Bone marrow (tissue), 2 donors: ENCODE data around the gene CTNNA3.

Source experiments
- DNase-seq, 2 donors: peaks; one replicate each; lab custom pipeline; 2025; lab: John Stamatoyannopoulos, UW

The CTNNA3 gene

GRCh38 chr10:66811211-66811610, 884.8 kb downstream of the CTNNA3 start:
- no peak for DNase-seq

- DNase-seq = no peak
Measured at GRCh38 chr10:66809402-66809801, 886.6 kb downstream of the CTNNA3 start.

DNA sequence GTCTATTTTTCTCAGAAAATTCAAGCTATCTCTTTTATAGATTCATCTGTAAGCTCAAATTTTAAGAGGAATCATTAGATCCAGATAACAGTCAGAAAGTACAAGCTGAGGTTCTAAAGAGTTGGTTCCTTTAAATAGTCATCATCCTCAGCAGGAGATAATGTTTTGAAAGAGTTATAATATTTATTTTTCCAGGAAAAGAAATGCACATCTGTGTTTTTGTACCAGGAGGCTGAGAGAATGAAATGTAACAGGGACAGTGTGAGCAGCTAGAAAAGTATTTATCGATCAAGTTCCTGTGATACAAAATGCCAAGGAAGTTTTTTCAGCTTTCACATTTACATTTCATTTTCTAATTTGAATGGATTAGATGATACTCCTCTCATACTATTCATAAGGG, 890.4 kb downstream of the CTNNA3 start:
- DNase-seq = no peak

DNA sequence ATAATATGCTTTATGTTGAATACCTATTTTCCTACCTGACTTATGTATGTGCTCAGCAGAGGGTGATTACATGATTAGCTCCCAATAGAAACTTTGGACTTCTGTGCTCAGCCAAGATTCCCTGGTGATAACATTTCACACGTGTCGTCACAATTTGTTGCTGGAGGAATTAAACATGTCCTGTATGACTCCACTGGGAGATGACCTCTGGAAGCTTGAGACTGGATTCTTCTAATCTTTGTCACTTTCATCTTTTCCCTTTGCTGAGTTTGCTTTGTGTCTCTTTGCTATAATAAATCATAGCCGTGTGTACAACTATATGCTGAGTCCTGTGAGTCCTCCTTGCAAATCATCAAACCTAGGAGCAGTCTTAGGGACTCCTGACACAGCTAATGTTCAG, 891.0 kb downstream of the CTNNA3 start:
- DNase-seq = no peak

GRCh38 chr10:66803174-66803573, 892.8 kb downstream of the CTNNA3 start:
- no peak for DNase-seq

DNA sequence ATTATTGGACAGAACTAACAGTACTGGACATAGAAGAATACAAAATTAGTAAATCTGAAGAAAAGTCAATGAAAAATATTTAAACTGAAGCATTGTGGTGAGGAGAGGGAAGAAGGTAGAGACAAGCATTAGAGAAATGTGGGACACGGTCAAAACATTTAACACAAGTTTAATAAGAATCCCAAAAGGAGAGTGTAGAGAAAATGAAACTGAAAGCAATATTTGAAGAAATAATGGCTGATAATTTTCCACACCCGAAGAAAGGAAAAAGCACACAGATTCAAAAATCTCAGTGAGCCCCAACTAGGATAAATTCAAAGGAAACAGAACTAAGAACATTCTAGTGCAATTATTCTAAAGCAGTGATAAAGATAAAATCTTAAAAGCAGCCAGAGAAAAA, 896.5 kb downstream of the CTNNA3 start:
- no peak for DNase-seq

DNA sequence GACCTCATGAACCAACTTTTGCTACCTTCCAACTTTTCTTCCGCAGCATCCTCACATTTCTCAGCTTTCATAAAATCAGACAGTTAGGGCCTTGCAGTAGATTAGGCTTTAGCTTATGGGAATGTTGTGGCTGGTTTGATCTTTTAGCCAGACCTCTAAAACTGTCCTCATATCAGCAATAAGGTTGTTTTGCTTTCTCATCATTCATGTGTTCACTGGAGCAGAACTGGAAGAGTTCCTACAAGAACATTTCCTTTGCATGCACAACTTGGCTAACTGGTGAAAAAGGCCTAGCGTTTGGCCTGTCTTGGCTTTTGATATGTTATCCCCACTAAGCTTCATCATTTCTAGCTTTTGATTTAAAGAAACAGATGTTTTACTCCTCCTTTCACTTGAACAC, 900.1 kb downstream of the CTNNA3 start:
- no peak for DNase-seq

GRCh38 chr10:66792441-66792840, 903.6 kb downstream of the CTNNA3 start:
- no peak for DNase-seq

GRCh38 chr10:66788178-66788987, 907.6 kb downstream of the CTNNA3 start:
- DNase-seq = no peak

DNA sequence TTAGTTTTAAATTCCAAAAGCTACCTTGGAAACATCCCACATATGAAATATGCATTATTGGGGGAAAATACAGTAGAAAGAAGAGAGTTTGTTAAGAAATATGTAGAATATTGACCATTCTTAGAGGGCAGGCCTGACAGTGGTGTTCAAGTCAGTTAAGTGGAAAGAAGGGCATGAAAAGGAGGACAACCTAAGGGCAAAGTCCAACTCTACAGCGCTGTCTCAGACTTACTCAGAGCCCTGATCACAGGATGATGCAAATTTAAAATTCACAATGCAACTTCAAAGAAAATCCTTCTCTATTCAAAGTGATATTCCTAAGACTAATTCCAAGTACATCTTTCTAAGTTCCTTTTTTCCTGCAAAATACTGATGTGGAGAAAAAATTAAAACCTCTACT, 909.3 kb downstream of the CTNNA3 start:
- DNase-seq = no peak

GRCh38 chr10:66784770-66785169, 911.2 kb downstream of the CTNNA3 start:
- DNase-seq = no peak

DNA sequence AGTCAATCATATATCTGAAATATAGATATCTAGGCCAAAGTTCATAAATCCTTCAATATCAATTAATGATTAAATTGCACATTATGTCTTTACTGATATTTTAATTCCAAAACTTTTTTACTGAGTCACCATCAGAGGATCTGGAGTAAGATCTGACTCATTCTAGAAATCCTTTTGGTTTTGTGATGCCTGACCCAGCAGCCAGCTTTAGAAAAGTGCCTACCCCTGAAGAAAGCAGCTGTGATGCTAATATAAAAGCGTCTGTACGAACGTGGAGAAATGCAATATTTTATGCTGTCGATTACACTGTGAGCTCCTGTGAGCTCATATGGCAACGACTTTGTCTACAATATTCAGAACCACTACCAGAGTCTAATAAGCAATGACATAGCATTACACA, 912.7 kb downstream of the CTNNA3 start:
- no peak for DNase-seq

DNA sequence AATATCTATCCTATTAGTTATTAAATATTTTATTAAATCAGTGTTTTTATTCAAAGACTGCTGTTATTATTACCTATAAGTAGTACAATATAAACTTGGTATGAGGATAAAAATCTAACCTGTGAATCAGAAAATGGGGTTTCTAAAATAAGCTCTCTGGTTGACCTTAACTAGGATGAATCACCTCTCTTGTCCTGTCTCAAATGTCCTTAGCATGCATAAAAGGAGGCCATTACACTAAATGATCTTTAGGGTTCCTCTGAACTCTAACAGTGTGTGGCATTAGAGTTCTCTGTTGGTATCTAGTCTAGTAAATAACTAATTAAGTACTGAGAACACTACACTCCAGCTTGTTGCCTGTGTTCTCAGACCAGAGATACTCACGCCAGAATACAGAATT, 913.2 kb downstream of the CTNNA3 start:
- no peak for DNase-seq

- DNase-seq = no peak
Measured at GRCh38 chr10:66782144-66782543, 913.9 kb downstream of the CTNNA3 start.

DNA sequence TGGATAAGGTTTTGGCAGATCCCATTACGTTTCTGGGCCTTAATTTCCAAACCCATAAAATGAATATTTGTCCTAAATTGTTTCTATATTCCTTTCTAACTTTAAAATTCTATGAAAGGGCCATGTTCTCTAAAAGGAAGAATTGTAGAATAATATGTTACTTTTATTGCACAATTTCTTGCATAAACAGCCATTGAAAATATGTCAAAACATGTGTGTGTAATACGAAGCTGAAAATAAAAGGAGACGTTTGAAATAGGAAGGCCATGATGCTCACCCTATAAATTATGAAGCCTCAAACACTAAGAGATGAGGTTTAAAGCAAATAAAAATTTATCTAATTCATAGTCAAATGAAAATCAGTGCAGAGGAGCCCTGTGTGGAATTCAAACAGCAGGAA, 915.2 kb downstream of the CTNNA3 start:
- DNase-seq = no peak

DNA sequence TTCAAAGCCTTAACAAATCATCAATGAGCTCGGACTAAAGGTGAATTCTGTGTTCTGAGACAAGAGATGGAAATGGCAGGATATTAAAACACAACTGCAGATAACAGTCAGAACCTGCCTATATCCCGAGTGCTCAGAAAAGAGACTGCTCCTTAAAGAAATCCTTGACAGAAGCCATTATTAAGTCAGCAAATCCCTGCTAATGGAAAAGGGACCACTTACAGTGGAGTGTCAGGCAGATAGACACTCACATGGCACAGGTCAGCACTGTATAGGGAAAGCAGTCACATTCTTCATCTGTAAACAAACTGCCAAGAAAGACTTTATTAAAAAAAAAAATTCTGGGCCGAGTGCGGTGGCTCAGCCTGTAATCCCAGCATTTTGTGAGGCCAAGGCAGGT, 917.6 kb downstream of the CTNNA3 start:
- DNase-seq = no peak

GRCh38 chr10:66777665-66778064, 918.3 kb downstream of the CTNNA3 start:
- no peak for DNase-seq

- DNase-seq = no peak
Measured at GRCh38 chr10:66773472-66773817, 922.5 kb downstream of the CTNNA3 start.

DNA sequence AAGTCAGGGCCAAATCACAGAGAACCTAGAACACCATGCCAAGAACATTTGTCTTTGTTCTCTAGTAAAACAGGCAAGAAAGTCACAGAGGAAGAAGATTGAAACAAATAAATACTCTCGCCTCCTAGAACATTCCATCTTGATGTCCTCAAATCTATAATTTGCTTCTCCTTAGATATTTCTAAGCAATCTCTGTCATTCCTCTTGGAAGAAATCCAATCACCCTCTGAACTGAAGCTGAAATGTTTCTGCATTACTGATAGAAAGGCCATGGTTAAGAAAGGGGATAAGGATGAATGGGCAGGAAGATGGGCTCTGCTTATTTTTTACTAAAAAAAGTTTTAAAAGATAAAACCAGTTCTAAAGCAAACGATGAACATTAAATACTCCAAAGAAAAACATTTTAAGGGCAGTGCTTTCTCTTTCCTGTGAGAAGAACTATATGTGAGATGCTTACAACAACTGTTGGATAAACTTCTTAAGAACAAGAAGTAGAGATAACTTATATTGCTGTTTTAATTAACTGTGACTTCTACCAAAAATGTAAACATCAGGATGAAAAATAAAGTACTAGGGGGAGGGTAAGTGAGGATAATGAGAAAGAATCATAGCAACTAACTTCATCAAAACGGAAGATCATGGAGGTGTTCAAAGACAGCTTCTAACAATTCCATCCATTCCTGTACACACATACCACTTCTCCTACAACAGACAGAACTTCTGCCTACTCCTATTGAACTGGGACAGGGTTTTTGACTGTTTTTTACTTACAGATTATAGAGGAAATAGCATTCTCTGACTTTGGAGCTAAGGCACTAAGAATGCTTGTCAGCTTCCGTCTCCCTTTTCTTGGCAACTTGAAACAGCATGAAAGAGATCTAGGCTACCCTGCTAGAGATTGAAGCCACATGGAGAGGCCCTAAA, 923.2 kb downstream of the CTNNA3 start:
- no peak for DNase-seq

DNA sequence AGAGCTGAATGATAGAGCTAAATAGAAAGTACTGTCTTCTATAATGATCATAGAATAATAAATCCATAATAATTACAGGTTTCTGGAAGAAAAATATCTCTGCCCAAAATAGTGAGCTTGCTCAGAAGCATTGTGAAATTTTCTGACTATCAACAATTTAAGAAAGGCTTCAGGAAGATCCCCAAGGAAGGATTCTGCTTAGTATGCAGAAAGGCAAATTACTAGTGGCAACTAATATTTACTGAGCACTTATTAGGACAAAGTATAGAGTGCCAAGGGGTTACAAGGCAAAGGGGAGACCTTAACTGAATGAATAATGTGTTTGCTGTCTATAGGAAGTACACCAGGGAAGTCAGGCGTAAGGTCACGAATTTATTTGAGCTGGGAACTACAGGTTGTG, 928.3 kb downstream of the CTNNA3 start:
- no peak for DNase-seq

GRCh38 chr10:66762218-66762729, 933.7 kb downstream of the CTNNA3 start:
- DNase-seq = no peak

- DNase-seq = no peak
Measured at GRCh38 chr10:66760941-66761340, 935.1 kb downstream of the CTNNA3 start.

DNA sequence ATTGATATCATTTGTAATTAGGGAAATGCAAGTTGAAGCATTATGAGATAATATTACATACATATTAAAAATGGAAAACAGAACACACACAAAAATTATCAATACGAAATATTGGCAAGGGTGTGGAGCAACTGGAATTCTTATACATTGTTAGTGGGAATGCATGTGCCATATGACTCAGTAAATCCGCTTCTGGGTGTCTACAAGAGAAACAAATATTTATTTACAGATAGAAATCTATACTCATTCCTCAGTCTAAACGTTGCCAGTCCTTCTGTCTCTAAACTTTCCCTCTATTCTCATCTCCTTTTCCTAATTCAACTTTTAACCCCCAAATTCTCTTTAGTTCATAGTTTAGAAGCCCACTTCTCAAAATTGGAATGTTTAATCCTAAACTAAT, 940.5 kb downstream of the CTNNA3 start:
- no peak for DNase-seq
